H9 (cell line): ENCODE measurements around the gene CNOT6. TPM values are rescaled to one million over a fixed set of nuclear protein-coding genes. Genes with fewer than 3 reads are reported as not detected.

Experiments
- DNase-seq: peaks from one replicate; pipeline ENCODE4 v3.0.0-alpha.2; 2017
- H2AFZ ChIP-seq: one replicate; pipeline ENCODE4 v1.6.1; 2013; ENCODE audit warnings: mild to moderate bottlenecking, low read length, control low read depth, moderate library complexity
- H2AK5ac ChIP-seq: 2 replicates; pipeline ENCODE4 v1.6.1; 2013; ENCODE audit warnings: low read length, control low read depth, mixed read lengths; ENCODE audit not compliant: insufficient read length
- H2BK120ac ChIP-seq: one replicate; pipeline ENCODE4 v1.6.1; 2013; ENCODE audit warnings: low read depth, mild to moderate bottlenecking, low read length, control low read depth, inconsistent platforms; ENCODE audit not compliant: poor library complexity, severe bottlenecking
- H2BK12ac ChIP-seq: 2 replicates; pipeline ENCODE4 v1.6.1; 2013; ENCODE audit warnings: low read length, control low read depth, mixed read lengths, low read depth; ENCODE audit not compliant: insufficient read length
- H2BK15ac ChIP-seq: 2 replicates; pipeline ENCODE4 v1.6.1; 2013; ENCODE audit warnings: low read depth, low read length, control low read depth
- H2BK20ac ChIP-seq: one replicate; pipeline ENCODE4 v1.6.1; 2013; ENCODE audit warnings: low read depth, mild to moderate bottlenecking, low read length, control low read depth, inconsistent platforms; ENCODE audit not compliant: poor library complexity, severe bottlenecking
- H2BK5ac ChIP-seq: 2 replicates; pipeline ENCODE4 v1.6.1; 2013; ENCODE audit warnings: low read length, control low read depth, mixed read lengths; ENCODE audit not compliant: insufficient read length
- H3K14ac ChIP-seq: 2 replicates; pipeline ENCODE4 v1.6.1; 2013; ENCODE audit warnings: low read length, control low read depth; ENCODE audit not compliant: insufficient read depth
- H3K18ac ChIP-seq: 2 replicates; pipeline ENCODE4 v1.6.1; 2013; ENCODE audit warnings: low read depth, mild to moderate bottlenecking, mixed read lengths, low read length, control low read depth; ENCODE audit not compliant: insufficient read length
- H3K23ac ChIP-seq: 2 replicates; pipeline ENCODE4 v1.6.1; 2013; ENCODE audit warnings: low read length, control low read depth, mixed read lengths, low read depth; ENCODE audit not compliant: insufficient read length
- H3K23me2 ChIP-seq: 2 replicates; pipeline ENCODE4 v1.6.1; 2013; ENCODE audit warnings: low read depth, mild to moderate bottlenecking, mixed read lengths, low read length, control low read depth; ENCODE audit not compliant: insufficient read length, poor library complexity, severe bottlenecking
- H3K27ac ChIP-seq: 2 replicates; pipeline ENCODE4 v1.5.1; 2013; ENCODE audit warnings: low read length, control low read depth, mixed read lengths, low read depth; ENCODE audit not compliant: insufficient read length
- H3K27me3 ChIP-seq: 2 replicates; pipeline ENCODE4 v1.6.1; 2013; ENCODE audit warnings: low read length, control low read depth, inconsistent platforms; ENCODE audit not compliant: insufficient read depth
- H3K4ac ChIP-seq: 2 replicates; pipeline ENCODE4 v1.6.1; 2013; ENCODE audit warnings: low read depth, mild to moderate bottlenecking, control low read depth, inconsistent platforms, low read length, moderate library complexity
- H3K4me1 ChIP-seq: 2 replicates; pipeline ENCODE4 v1.6.1; 2013; ENCODE audit warnings: low read length, control low read depth, inconsistent platforms; ENCODE audit not compliant: insufficient read depth
- H3K4me2 ChIP-seq: 2 replicates; pipeline ENCODE4 v1.6.1; 2013; ENCODE audit warnings: low read length, control low read depth, mixed read lengths; ENCODE audit not compliant: insufficient read length, insufficient read depth
- H3K56ac ChIP-seq: 2 replicates; pipeline ENCODE4 v1.6.1; 2013; ENCODE audit warnings: low read depth, mild to moderate bottlenecking, mixed read lengths, low read length, control low read depth; ENCODE audit not compliant: insufficient read length
- H3K79me1 ChIP-seq: 2 replicates; pipeline ENCODE4 v1.6.1; 2013; ENCODE audit warnings: low read depth, mild to moderate bottlenecking, moderate library complexity, low read length, control low read depth, inconsistent platforms; ENCODE audit not compliant: insufficient read depth, poor library complexity, severe bottlenecking
- H3K79me2 ChIP-seq: 2 replicates; pipeline ENCODE4 v1.6.1; 2013; ENCODE audit warnings: low read length, control low read depth, inconsistent platforms; ENCODE audit not compliant: insufficient read depth
- H3K9ac ChIP-seq: 2 replicates; pipeline ENCODE4 v1.6.1; 2013; ENCODE audit warnings: low read length, control low read depth, mixed read lengths; ENCODE audit not compliant: insufficient read length; ENCODE audit errors: extremely low read depth
- H3K9me3 ChIP-seq: one replicate; pipeline ENCODE4 v1.6.1; 2013; ENCODE audit warnings: low read depth, low read length, inconsistent platforms; ENCODE audit not compliant: control insufficient read depth
- H3T11ph ChIP-seq: one replicate; pipeline ENCODE4 v1.6.1; 2013; ENCODE audit warnings: mild to moderate bottlenecking, low read length, control low read depth, inconsistent platforms
- H4K20me1 ChIP-seq: one replicate; pipeline ENCODE4 v1.6.1; 2013; ENCODE audit not compliant: control insufficient read depth, insufficient read length, insufficient read depth
- H4K5ac ChIP-seq: 2 replicates; pipeline ENCODE4 v1.6.1; 2013; ENCODE audit warnings: low read depth, mild to moderate bottlenecking, mixed read lengths, low read length, control low read depth; ENCODE audit not compliant: insufficient read length
- H4K8ac ChIP-seq: replicated peaks from 2 replicates; pipeline ENCODE4 v1.6.1; 2013; ENCODE audit warnings: low read length, control low read depth, mixed read lengths, low read depth; ENCODE audit not compliant: insufficient read length
- H4K91ac ChIP-seq: 2 replicates; pipeline ENCODE4 v1.6.1; 2013; ENCODE audit warnings: low read depth, mild to moderate bottlenecking, moderate library complexity, mixed read lengths, low read length, control low read depth; ENCODE audit not compliant: insufficient read length
- H3K27ac Mint-ChIP-seq, 3 experiments: 2 replicates in 2 of 3; 3 replicates in 1 of 3; pipeline ENCODE4 v1.8.0; 2020 to 2021; ENCODE audit warnings: mixed read lengths in 3 of 3, mild to moderate bottlenecking in 1 of 3, moderate library complexity in 1 of 3
- H3K27me3 Mint-ChIP-seq: 2 replicates; pipeline ENCODE4 v1.8.0; 2021; ENCODE audit warnings: low read depth, mild to moderate bottlenecking, moderate library complexity, mixed read lengths
- H3K36me3 Mint-ChIP-seq, 3 experiments: 2 replicates in 2 of 3; 3 replicates in 1 of 3; pipeline ENCODE4 v1.8.0; 2020 to 2021; ENCODE audit warnings: low read depth in 3 of 3, mixed read lengths in 3 of 3; ENCODE audit not compliant: insufficient read depth in 1 of 3
- H3K4me1 Mint-ChIP-seq, 2 experiments: 2 replicates each; pipeline ENCODE4 v1.8.0; 2020; ENCODE audit warnings: mixed read lengths in 2 of 2
- H3K4me3 Mint-ChIP-seq, 2 experiments: 2 replicates in 1 of 2; 3 replicates in 1 of 2; pipeline ENCODE4 v1.8.0; 2020 to 2021; ENCODE audit warnings: mild to moderate bottlenecking in 2 of 2, mixed read lengths in 2 of 2, moderate library complexity in 1 of 2
- H3K9me3 Mint-ChIP-seq, 2 experiments: 2 replicates in 1 of 2; 3 replicates in 1 of 2; pipeline ENCODE4 v1.8.0; 2020; ENCODE audit warnings: mild to moderate bottlenecking in 2 of 2, mixed read lengths in 2 of 2, moderate library complexity in 1 of 2
- WGBS: extraction: QIAGEN DNeasy Blood & Tissue Kit; methylation state at CpG from one replicate; pipeline ENCODE4 v1.1.7; 2013; ENCODE audit warnings: missing lambda C conversion rate, low lambda C conversion rate, mixed read lengths; ENCODE audit not compliant: insufficient read length; ENCODE audit errors: extremely low coverage; 5-methylcytosine and 5-hydroxymethylcytosine counted together
- total RNA-seq: library from RNA; stranded (reverse); gene quantifications from 2 replicates; pipeline ENCODE4 v1.2.1, GENCODE V29; 2021
- TF ChIP-seq, protein P1 (sequence below): fragments of 200-600 bp; sonication (generic); conservative IDR thresholded peaks from 3 replicates; pipeline ENCODE4 v1.8.0; 2021; ENCODE audit warnings: antibody characterized with exemption, mild to moderate bottlenecking

Gene CNOT6
- total RNA-seq, 1 experiment from 2014 or later: 45.0 TPM

DNA sequence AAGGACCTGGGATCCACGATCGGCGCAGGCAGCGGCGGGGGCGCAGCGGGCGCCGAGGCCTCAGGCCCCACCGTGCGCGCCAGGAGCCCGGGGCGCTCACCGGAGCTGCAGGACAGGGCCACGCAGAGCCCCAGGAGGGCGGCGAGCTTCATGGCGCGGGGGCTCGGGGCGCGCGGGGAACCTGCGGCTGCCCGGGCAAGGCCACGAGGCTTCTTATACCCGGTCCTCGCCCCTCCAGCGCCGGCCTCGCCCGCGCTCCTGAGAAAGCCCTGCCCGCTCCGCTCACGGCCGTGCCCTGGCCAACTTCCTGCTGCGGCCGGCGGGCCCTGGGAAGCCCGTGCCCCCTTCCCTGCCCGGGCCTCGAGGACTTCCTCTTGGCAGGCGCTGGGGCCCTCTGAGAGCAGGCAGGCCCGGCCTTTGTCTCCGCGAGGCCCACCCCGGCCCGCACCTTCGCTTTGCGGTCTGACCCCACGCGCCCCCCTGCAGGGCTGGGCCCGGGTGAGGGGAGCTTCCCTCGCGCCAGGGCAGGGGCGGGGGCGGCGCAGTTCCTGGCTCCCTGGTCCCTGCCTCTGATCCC lies 97.2 kb downstream of the CNOT6 start, which contains the start of gene SCGB3A1:
Gene SCGB3A1, minus strand, starts transcription at position 189 of the 577 bp plus-strand sequence. Its CDS starts 37 bp downstream, at position 152.
- H2BK20ac ChIP-seq: no peak within 1 kb of the TSS
- no peak within 1 kb of the TSS for H3K9ac ChIP-seq
- no peak for DNase-seq
- H3K4me3 Mint-ChIP-seq: peak within 1 kb of the TSS; percentile 42 to 69
- no peaks in the 10 kb centered on the region for H3K79me1 ChIP-seq
- no peak within 1 kb of the TSS for H3K27ac ChIP-seq
- H3T11ph ChIP-seq: no peak within 1 kb of the TSS
- H3K4me1 Mint-ChIP-seq: peaks cover 3 to 9% of the 10 kb centered on the region in 2 experiments; a peak in 3 of 4 replicates
- no peak within 1 kb of the TSS for H2AK5ac ChIP-seq
- H3K36me3 Mint-ChIP-seq: peaks cover 0 to 4% (median 0%) of the 10 kb centered on the region in 3 experiments; a peak in 1 of 7 replicates
- no peak within 1 kb of the TSS for H3K4ac ChIP-seq
- no peak within 1 kb of the TSS for H3K18ac ChIP-seq
- H3K27me3 ChIP-seq: peaks cover 28% of the 10 kb centered on the region
- H3K4me1 ChIP-seq: no peaks in the 10 kb centered on the region
- H3K27ac Mint-ChIP-seq: no peak within 1 kb of the TSS
- no peak within 1 kb of the TSS for H4K91ac ChIP-seq
- no peak within 1 kb of the TSS for H2BK120ac ChIP-seq
- peak within 1 kb of the TSS; percentile 72 for H3K4me2 ChIP-seq
- H3K56ac ChIP-seq: no peak within 1 kb of the TSS
- no peak within 1 kb of the TSS for H2BK12ac ChIP-seq
- no peaks in the 10 kb centered on the region for H3K9me3 Mint-ChIP-seq
- no peaks in the 10 kb centered on the region for H3K79me2 ChIP-seq
- no peak within 1 kb of the TSS for H2BK15ac ChIP-seq
- H3K23me2 ChIP-seq: peaks cover 10% of the 10 kb centered on the region
- no peak within 1 kb of the TSS for H3K23ac ChIP-seq
- no peak within 1 kb of the TSS; the same call in 1 of the 2 replicates for H3K14ac ChIP-seq
- peaks cover 69% of the 10 kb centered on the region for H3K27me3 Mint-ChIP-seq
- H4K8ac ChIP-seq: no peak within 1 kb of the TSS
- H4K5ac ChIP-seq: no peak within 1 kb of the TSS
- H4K20me1 ChIP-seq: no peaks in the 10 kb centered on the region
- no peaks in the 10 kb centered on the region for H3K9me3 ChIP-seq
- H2AFZ ChIP-seq: no peak within 1 kb of the TSS
- TF ChIP-seq, protein P1, sequence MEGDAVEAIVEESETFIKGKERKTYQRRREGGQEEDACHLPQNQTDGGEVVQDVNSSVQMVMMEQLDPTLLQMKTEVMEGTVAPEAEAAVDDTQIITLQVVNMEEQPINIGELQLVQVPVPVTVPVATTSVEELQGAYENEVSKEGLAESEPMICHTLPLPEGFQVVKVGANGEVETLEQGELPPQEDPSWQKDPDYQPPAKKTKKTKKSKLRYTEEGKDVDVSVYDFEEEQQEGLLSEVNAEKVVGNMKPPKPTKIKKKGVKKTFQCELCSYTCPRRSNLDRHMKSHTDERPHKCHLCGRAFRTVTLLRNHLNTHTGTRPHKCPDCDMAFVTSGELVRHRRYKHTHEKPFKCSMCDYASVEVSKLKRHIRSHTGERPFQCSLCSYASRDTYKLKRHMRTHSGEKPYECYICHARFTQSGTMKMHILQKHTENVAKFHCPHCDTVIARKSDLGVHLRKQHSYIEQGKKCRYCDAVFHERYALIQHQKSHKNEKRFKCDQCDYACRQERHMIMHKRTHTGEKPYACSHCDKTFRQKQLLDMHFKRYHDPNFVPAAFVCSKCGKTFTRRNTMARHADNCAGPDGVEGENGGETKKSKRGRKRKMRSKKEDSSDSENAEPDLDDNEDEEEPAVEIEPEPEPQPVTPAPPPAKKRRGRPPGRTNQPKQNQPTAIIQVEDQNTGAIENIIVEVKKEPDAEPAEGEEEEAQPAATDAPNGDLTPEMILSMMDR: no peak
- no peak within 1 kb of the TSS for H2BK5ac ChIP-seq
- no CpG with 5 or more reads among the region's 60 CpGs for WGBS
